Hematopoietic multipotent progenitor cell treated with erythropoietin and hydrocortisone succinate and interleukin-3 and kit ligand, for 17 days (in vitro differentiated cells): Measurements from ENCODE around the gene CST7.
"Not testable (repeated sequence)": the region's sequence is repeated elsewhere in the genome, so short reads cannot be mapped to it uniquely, and the experiment has no call there.

Experiments
- DNase-seq: peaks from one replicate; pipeline ENCODE4 v3.0.0-alpha.2; 2015; ENCODE audit warnings: low spot score

Gene CST7

DNA sequence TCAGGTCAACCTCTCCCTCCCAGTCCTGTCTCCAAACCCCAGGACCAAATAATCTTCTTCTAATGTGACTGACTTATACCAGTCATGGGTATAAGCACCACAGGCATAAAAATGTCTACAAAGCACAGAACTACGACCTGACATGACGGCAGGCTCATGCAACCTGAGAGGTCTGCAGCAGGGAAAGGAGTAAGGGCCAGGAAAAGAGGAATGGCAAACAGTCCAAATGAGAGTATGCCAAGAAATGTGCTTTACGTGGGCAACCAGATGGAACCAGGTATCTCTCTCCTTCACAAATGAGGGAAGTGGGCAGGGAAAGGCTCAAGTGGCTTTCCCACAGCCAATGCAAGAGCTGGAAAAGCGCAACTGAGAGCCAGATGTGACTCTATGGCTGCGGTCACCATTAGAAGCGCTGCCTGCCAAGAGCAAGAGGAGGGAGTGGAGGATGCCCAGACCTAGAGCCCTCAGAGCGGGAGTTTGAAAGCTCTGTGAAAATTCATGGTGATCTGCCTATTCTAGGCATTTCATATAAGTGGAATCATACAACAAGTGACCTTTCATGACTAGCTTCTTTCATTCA is 37.5 kb downstream of the CST7 start:
- DNase-seq: no peak

DNA sequence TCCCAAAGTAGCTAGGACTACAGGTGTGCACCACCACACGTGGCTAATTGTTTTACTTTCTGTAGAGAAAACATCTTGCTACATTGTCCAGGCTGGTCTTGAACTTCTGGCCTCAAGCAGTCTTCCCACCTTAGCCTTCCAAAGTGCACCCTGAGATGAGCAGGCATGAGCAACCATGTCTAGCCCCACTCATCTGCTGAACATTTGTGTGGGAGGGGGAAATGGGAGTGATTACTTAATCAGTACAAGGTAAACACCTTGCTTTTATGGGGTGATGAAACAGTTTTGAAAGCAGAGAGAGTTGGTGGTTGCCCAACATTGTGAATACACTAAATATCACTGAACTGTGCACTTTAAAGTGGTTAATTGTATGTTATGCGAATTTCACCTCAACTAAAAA is 38.2 kb downstream of the CST7 start:
- DNase-seq: no peak

DNA sequence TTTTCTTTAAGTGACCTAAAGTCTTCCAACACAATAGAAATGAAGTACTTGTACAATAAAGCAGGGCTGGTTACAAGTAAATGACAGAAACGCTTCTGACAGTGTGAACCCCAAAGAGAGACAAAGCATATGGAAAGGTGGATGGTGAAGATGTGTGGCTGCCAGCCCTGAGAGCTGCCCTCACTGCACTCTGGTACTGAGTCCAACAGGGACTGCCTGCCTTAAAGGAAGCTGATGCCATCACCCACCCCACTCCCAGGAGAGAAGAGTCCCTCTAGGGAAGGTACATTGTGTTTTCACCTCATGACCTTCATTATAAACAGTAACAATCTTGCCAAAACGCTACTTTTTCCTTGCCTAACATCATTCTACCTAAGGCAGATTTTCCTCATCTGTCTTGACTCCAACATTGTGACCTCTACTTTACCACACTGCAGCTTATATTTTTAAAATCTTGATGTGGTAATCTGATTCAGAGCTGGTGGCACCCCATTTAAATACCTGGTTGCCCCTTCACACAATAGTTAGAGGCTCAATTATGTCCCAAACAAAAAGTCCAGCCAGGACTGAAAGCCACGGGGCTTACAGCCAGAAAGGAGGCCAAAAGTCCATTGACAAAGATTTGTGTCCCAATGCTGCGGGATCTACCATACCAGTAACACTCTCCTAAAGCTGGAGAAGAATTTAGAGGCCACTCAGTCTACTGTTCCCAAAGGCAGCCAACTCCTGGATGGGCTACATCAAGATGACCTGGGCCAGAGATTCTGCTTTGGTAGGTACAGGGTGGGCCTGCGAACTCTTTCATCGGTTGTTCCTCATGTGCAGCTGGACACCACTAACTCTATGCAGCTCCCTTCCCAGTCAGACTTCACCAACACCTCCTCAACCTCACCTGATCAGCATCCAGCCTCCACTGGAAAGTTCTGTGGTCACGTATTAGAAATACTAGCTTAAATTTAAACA is 39.1 kb downstream of the CST7 start:
- no peak for DNase-seq

DNA sequence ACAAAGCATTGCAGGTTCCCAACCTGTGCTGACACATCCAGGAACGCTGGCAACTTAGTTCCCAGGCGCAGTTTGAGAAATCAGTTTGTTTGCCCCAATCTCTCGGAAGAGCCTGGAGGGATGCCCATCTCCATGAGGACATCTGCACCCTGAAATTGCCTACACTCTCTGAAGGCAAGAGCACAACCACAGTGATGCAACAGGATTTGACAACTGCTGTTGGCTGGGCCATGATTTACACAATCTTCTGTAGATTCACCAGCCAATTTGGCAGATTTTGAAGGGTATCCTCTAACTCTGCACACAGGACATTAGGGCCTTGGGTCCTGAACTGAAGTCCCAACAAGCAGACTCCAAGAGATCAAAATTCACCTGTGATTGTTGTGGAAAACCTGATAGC is 40.1 kb downstream of the CST7 start:
- no peak for DNase-seq

- DNase-seq: no peak
Observed at GRCh38 chr20:24990810-24991252, 41.8 kb downstream of the CST7 start.

DNA sequence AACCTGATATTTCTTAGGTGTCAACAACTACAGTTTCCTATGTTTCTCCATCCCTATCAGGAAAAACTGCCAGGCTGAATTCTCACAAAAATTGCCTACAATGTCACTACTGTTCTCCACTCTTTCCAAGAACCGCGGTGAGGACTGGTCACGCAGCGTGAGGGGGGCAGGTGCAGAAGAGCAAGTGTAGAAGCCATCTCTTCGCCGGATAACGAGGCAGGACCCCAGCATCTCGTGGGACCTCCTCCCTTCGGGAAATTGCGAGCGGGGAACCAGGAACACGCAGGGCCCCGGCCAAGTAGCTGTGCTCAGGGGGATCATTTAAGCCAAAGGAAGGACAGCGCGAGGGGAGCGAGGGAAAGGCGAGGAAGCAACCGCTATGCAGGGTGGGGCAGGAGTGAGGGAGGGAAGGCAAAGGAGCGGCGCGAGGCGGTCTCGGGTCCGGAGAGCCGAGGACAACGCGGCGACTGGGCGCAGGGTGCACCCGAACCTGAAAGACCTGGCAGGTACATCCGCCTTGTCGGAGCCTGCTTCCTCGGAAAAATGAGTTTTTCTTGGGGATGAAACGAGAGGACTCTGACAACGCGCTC is 42.9 kb downstream of the CST7 start:
- DNase-seq: no peak

DNA sequence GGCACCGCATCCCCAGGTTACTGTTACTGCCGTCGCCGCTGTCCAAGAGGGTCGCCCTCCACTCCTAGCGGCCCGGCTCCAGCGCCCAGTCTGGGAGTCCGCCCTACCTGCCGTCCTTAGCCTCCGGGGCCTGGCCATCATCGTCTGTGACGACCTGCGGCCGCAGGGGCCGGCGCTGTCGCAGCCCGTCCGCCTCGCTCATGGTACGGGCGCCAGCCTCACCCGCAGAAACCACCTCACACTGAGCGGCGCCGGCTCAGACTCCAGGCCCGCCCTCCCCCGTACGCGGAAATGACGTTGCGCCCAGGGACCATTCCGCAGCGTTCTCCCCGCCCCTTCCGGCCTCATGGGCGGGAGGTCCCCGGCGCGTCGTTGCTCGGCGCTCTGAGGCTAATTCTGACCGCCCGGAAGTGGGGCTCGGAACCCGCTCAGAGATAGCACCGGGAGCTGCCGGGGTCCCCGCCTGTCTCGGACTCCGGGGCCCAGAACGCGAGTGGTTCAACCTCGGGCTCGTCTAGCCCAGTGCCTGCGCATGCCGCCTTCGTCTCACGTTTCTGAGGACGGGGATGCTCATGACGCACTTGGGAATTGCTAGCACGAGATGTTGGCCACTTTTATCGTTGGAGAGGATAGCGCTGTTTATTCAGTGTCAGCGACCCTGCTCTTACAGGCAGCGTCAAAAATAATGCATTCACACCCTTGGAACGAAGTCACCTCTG is 43.6 kb downstream of the CST7 start, which contains the start of gene APMAP:
Gene APMAP (minus strand): TSS at position 265 of the 719 bp plus-strand sequence. CDS start 63 bp downstream, at position 202.
- peak; percentile 95 for DNase-seq

- DNase-seq: peak; percentile 43
Observed at GRCh38 chr20:24993337-24994185, 44.5 kb downstream of the CST7 start.

GRCh38 chr20:24994186-24994465 is 45.1 kb downstream of the CST7 start:
- no peak for DNase-seq

DNA sequence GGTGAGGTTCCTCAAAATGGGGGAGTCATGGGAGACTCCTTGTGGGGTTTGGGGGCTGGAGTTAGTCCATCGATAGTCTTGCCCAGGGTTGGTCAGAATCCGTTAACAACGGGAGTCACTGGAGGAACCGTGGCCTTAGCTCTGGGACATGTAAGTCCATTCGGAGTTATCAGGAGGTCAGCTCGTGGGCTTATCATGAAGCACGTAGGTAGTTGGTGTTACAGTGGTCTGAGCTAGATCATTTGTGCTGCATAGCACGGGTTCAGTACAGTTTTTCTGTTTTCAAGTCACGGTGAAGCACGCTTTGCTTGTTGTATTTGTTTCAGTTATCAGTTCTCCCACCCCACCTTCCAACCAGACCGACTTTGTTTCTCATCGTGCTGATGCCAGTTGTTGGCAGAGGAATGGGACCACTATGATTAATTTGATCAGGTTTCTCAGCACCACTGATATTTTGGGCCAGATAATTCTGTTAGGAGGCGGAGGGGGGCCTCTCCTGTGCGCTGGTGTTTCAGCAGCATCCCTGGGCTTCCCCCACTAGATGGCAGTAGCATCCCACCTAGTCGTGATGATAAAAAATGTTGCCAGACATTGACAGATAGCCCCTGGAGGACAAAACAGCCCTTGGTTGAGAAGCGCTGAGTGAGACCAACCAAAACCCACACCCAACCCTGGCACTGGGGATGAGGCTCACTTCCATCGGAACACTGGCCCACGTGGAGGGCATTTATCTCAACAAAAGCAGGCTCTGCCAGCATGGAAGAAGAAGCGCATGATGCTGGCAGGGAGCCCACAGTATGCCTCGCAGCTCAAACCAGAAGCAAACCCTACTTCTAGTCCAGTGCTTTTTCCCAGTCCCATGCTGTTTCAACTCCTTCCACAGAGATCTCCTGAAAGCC is 45.6 kb downstream of the CST7 start:
- peak; percentile 93 for DNase-seq

- peak; percentile 26 for DNase-seq
Observed at GRCh38 chr20:24995741-24996448, 46.8 kb downstream of the CST7 start.

GRCh38 chr20:24996449-24997377 is 47.6 kb downstream of the CST7 start:
- no peak for DNase-seq

- DNase-seq: no peak
Observed at GRCh38 chr20:24998121-24998520, 49.1 kb downstream of the CST7 start.

DNA sequence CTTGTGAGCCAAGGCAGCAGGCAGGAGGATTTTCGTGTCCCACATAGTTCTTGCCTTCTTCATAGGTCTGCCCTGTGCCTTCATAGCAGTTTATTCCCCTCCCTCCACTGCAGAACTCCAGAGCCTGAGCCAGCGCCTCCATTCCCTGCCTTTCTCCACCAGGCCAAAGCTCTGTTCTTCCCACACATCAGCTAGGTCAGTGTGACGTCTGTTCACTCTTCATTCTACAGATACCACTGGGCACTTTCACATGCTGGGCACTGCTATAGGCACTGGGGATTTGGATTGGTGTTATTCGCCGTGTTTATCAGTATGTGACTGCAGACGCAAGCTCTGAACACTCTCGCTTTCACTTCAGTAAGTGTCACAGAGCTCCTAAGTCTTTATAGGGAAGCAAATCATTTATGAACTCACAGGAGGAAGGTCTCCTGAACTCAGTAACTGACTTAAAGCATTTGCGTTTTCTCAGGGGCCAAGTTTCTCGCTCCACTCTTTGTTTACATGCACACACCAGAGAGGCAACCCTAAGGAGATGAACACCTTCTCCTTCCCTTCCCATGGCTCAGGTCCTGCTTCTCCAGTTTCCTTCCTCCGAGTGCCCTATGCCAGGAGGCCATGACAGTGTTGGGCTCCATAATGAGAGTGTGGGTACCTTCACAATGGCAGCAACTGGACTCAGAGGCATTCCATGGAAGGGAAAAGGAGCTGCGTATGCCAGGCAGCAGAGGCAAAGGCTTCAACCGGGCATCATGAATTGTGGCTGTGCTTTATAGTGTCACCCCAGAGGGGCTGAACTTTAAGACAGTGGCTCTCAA is 49.8 kb downstream of the CST7 start:
- DNase-seq: peak; percentile 44

DNA sequence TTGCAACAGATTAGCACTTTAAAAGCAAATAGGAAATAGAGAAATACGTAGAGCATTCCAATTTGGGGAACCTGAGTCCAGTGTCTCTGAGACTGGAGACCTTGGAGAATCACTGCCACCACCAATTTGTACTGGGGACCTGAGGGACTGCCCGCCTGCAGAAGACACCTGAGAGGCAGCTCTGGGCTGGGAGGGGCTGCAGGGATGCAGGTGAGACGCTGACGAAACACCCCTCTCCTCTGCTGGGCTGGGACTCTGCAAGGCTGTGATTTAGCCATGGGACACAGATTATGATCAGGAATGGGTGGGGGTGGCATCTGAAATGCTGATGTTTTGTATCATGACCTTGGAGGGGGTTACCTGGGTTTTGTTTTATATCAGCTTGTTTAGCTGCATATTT is 50.5 kb downstream of the CST7 start:
- DNase-seq: no peak

- DNase-seq: peak; percentile 93
Observed at GRCh38 chr20:25000268-25000801, 51.3 kb downstream of the CST7 start.

GRCh38 chr20:25001323-25001722 is 52.3 kb downstream of the CST7 start:
- not testable (repeated sequence) for DNase-seq
